Effector CD4-positive, alpha-beta T cell (primary cell): Measurements from ENCODE around the gene DDX54.

ENCODE experiments used
- DNase-seq: peaks from one replicate; pipeline ENCODE4 v3.0.0-alpha.2; 2020

The DDX54 gene

DNA sequence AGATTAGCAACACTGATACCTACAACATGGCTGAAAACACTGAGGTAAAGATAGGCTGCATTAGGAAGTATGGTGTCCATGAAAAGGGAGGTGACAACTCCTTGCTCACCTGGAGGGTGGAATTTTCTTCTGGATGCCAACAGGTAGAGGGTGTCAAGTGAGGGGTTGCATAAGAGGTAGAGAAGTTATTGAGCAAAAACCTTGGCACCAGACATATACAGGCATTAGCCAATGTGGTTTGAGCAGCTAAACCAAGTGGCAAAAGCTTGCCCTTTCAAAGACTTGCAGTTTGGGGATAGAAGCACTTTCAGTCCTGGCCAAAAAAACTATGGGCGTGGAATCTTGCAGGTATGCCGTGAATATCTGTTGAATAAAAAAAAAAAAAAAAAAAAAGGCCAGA is 4.1 kb upstream of the DDX54 start:
- DNase-seq: no peak

DNA sequence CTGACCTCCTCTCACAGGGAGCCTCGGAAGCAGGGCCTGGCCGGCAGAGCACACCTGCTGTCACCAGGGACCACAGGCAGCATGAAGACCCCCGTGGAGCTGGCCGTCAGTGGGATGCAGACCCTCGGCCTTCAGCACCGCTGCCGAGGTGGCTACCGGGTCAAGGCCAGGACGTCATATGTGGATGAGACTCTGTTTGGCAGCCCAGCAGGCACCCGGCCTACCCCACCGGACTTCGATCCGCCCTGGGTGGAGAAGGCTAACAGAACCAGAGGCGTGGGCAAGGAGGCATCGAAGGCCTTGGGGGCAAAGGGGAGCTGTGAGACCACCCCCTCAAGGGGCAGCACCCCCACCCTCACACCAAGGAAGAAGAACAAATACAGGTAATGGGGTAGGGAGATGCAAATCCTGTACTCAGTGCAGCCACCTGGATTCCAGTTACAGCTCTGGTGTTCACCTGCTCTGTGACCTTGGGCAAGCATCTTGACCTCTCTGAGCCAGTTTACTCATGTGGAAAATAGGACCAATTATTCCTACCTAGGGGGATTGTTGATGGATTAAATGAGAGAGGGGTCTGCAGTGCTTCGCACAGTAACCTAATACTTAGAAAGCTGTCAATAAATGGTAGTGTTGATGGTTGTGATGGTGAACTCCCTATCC is 1.5 kb upstream of the DDX54 start:
- DNase-seq: no peak

DNA sequence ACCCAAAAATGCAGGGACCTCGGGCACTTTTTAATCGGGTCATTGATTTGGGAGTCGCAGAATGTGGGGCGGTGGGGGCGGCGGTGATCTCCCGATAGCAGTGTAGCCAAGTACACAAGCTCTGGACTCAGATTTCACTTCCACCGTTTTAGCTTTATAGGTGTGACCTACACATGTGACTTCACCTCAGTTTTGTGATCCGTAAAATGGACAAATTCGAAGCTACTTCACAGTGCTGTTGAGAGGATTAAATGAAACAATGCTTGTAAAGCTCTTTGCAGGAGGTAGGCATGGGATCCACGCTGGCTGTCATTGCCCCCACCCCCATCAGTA is 721 bp upstream of the DDX54 start:
- no peak for DNase-seq

DNA sequence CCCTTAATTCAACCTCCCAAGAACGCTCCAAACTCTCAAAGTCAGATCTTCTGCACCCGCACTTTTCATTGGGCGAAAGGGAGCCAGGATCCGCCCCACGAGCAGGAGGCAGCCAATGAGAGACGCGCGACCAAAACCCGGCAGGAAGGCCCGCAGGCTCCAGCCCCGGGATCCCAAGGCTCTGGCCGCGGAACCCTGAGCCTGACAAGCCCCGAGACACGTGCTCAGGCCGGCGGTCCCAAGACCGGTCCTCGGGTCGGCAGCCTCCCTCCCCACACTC is 438 bp downstream of the DDX54 start:
- DNase-seq: peak; percentile 80

DNA sequence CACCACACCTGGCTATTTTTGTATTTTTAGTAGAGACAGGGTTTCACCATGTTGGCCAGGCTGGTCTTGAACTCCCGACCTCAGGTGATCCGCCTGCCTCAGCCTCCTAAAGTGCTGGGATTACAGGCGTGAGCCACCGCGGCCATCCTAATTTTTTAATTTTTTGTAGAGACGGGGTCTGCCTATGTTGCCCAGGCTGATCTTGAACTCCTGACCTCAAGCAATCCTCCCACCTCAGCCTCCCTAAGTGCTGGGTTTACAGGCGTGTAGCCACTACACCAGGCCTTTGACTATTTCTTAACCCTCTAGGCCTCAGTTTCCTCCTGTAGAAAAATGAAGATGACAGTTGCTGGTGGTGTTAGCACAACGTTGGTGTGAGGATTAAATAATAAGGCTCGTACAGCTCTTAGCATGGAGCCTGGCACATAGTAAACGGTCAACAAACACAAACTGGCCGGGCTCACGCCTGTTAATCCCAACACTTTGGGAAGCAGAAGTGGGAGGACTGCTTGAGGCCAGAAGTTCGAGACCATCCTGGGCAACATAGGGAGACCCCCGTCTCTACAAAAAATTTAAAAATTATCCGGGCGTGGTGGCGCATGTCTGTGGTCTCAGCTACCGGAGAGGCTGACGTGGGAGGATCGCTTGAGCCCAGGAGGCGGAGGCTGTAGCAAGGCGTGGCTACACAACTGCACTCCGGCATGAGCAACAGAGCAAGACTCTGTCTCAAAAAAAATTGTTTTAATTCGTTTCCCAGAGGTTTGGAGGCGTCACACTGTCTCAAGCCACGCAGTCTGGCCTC is 979 bp downstream of the DDX54 start:
- DNase-seq: no peak

DNA sequence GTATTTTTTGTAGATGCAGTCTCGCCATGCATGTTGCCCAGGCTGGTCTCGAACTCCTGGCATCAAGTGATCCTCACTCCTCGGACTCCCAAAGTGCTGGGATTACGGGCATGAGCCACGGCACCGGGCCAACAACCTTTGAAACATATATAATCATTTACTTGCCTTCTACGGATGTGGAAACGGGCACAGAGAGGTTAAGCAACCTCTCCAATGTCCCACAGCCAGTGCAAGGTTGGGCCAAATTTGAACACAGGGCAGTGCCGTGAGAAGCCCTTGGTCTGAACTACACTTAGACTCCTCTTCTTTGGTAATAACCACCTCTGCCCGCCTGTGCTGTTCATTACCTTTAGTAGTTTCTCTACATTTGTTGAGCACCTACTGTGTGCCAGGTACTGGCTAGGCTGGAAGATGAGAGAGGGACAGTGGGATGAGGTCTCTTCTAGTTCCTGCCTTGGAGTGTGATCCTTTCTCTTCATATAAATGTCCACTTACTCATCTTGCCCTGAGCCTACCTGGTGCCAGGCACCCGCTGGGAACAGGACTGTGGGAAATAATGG is 2.2 kb downstream of the DDX54 start:
- no peak for DNase-seq

DNA sequence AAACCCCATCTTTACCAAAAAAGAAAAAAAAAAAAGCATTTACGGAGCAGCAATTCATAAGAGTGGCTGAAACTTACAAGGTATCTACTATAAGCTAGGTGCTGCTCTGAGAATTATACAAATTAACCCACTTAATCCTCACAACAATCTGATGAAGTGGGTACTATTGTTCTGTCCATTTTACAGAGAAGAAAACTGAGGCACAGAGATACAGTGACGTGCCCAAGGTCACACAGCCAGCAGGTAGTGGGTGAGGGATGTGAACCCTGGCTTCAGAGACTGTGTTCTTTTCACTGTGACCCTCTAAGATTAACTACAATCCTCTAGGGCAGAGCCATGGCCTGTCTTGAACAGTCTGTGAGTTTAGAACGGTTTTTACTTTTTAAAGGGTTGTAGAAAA is 3.3 kb downstream of the DDX54 start:
- DNase-seq: no peak

DNA sequence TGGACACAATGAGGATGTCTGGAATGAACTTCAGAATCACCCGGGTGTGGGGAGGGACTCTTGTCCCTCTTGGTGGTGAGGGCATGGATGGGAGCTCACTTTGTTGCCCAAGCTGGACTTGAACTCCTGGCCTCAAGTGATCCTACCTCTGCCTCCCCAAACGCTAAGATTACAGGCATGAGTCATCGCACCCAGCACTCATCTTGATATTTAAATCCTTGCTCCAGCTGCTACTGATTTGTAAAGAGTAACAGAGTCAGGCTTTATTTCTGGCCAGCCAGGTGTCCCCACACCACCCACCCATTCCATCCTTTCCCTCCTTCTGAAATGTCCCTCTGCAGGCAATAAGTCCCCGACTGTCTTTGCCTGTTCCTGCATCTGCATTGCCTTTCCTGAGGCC is 4.9 kb downstream of the DDX54 start:
- DNase-seq: no peak

DNA sequence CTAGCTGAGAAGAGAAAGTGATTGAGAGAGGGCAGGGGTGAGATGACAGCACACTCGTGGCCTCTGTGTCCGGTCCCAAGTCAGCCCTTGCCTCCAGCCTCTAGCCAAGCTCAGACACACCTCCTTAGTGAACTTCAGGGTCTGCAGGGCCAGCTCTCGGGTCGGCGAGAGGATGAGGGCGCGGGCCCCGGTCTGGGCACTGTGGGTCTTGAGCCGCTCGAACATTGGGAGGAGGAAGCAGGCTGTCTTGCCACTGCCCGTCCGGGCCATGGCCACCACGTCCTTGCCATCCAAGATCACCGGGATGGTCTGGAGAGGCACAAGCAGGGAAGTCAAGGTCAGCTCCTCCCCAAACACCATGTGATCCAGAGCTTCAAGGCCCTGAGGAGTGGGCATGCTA is 6.3 kb downstream of the DDX54 start:
- DNase-seq: no peak

DNA sequence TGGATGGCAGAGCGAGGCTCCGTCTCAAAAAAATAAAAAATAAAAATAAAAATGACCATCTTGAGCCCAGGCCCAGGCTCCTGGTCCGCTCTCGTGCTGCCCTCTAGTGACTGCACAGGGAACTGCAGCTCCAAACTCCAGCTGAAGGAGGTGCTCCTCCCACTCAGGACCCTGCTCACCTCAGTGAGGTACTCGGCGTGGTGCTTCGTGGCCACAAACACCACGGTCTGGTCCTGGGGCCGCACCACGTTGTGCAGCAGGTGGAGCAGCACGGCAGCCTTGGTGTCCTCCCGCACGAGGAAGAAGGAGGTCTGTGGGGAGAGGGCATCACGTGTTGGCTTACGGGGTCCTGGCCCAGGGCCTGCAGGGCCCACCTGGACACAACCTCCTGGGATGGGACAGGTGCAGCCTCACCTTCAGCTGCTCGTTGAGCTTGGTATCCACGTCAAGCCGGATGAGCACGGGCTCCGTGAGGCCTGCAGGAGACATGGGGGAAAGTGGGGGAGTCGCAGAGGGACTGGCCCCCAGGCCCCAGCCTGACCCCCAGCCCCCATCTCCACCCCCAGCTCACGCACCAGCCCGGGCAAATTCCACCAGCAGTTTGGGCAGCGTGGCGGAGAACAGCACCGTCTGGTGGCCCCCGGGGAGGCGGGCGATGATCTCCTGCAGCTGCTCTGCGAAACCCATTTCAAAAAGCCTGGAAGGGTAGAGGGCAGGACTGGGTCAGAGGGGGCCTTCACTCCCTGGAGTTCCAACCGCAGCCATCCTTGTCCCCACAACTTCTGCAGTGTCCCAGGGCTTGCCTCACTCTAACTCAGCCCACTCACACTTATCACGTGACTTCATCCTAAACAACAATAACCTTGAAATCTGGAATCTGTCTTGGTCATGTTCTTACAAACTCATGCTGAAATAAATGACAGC is 10.6 kb downstream of the DDX54 start:
- DNase-seq: peak; percentile 72

DNA sequence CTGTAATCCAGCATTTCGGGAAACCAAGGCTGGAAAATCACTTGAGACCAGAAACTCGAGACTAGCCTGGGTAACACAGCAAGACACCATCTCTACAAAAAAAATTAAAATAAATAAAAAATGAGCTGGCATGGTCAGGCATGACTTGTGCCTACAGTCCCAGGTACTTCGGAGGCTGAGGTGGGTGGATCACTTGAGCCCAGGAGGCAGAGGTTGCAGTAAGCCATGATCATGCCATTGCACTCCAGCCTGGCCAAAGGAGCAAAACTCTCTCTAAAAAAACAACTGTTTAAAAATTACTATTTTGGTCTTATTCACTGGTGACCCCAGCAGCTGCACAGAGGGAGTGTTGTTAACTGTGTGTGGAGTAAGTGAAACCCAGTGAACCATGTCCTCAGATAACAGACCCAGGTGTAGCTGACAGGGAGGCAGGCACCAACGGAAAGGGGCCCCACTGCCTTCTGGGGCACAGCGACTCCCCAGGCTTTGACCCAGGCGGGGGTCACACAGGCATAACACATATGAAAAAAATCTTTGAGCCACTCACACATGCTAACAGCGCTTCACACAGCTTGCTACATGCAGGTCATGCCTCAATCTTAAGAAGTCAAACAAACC is 12.1 kb downstream of the DDX54 start:
- DNase-seq: no peak

DNA sequence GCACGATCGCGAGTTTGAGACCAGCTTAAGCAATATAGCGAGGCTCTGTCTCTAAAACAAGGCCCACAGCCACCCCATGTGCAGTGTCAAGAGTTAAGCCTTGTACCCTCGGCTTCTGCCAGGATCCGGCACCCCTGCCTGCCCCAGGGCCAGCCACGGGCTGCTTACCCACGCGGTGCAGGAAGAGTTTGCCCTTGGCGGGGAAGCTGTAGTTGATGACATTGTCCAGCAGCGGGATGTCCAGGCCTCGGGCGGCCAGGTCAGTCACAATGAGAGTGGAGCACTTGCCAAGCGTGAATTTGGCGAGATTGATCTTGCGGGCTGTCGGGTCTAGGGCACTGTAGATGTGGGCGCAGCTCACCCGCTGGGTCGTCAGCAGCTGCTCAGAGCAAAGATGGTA is 13.1 kb downstream of the DDX54 start:
- DNase-seq: no peak

DNA sequence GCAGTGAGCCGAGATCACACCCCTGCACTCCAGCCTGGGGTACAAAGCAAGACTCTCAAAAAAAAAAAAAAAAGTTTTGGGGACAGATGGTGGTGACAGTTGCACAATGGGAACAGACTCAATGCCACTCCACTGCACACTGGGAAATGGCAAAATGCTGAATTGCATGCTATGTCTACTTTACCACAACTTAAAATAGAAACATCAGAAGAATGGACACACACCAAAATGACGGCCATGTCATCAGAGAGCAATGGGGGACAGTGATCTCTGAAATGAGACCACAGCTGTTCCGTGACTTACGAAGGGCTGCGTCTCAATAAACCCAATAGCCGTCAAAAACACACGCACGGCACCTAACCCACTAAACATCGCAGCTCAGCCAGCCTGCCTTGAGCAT is 13.7 kb downstream of the DDX54 start:
- no peak for DNase-seq

DNA sequence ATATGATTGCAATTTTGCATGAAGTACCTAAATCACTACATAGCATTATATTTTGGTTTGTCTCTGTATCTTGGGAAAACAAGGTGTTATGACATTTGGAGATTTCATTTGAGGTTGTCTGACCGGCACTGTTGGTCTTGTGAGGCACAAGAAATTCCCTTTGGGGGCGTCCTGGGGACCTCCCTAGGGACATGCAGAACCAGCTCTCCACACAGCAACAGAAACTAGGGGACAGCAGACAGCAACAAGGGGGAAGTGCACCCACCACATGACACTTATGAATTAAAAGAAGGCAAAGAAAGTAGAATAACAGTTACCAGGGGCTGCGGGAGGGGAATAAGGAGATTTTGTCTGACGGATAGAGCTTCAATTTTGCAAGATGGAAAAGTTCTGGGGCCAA is 14.4 kb downstream of the DDX54 start:
- DNase-seq: no peak

DNA sequence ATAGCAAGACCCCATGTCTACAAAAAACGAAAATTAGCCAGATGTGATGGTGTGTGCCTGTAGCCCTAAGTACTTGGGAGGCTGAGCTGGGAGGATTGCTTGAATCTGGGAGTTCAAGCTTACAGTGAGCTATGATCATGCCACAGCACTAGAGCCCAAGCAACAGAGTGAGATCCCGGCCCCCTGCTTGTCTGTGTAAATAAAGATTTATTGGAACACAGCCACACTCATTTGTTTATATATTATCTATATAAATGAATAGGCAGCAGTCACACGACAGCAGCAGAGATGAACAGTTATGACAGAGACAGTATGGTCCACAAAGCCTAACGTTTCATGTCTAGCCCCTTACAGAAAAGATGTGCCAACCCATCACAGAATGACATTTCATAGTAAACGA is 14.8 kb downstream of the DDX54 start:
- DNase-seq: no peak

DNA sequence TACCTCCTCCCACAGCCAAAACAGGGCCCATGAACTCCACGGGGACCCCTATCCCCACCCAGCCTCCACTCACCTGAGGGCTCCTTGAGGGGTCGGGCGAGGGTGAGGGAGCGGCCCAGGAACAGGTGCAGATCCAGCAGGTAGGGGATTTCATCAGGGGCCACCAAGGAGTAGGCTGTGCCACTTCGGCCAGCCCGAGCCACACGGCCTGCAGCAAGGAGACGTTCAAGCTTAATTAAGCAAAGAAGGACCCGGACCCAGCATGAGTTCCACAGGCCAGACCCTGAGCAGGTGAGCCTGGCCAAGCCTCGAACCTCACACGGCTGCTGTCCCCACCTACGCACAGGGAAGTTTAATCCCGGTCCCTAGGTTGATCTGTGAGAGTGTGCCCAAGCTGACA is 15.6 kb downstream of the DDX54 start:
- no peak for DNase-seq

DNA sequence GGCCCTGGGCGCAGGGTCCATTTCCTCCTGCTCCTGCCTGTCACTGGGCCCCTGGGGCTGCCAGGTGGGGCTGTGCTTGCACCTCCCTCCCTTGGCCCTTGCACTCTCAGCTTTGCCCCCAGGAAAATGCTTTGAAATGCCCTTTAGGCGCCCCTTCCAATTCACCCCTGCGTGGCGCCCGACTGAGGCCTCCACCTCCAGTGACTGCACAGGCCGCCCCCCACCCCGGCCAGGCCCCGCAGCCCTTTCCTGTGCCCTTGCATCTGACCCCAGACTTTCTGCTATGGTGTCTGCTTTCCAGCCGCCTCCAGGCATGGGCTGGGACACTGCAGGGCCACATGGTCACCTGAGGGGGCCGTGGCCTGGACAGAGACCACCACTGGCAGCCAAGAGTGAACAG is 17.4 kb downstream of the DDX54 start:
- no peak for DNase-seq

DNA sequence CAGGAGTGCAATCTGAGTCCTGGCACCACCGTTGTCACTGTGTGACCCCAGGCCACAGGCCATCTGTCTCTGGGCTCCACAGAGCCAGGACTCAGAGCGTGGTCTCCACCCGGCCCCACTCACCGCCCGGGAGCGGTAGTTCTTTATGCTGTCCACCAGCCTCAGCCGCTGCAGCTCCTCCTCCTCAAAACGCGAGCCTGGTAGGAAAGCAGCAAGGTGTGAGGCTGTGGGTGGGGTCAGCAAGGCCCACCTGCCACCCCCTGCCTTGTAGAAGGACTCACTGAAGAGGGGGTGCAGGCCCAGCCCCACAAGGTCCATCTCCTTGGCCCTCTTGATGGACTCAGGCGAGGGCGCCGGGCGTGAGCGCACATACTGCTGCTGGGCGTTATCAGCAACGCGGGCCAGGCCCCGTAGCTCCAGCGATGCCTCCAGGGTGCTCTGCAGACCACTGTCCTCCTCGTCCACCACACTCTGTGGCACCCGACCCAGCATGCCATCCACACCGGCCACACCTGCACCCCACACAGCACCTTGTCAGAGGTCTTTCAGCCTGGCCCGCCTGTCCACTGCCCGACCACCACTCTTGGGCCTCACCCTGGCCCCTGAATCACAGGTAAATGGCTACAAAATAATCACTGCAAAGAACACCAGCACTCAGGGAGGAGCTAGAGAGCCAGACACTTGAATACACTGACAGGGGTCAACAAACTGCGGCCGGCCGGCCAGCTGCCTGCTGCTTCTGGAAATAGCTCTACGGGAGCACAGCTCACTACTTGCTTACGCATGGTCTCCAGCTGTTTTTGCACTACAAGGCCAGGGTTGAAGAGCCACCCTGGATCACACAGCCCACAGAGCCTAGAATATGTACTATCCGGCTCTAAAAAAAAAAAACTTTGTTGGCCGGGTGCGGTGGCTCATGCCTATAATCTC is 19.5 kb downstream of the DDX54 start:
- DNase-seq: no peak

DNA sequence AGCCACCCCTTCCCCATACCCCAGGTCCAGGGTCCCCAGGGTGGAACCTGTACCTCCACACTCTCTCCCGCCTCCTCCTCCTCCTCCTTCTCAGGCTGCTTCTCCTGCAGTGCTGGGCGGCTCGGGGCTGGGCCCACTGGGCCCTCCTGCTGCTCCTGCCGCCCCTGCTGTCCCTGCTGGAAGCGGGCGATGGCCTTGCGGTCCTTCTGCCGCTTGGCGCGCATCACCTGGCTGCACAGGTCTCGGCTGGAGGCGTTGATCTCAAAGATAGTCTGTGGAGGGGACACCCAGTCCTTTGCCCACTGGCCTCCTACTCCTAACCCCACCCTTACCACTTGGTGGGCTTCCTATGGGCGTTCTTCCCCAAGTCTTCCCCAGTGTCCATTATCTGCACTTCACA is 21.3 kb downstream of the DDX54 start:
- no peak for DNase-seq

DNA sequence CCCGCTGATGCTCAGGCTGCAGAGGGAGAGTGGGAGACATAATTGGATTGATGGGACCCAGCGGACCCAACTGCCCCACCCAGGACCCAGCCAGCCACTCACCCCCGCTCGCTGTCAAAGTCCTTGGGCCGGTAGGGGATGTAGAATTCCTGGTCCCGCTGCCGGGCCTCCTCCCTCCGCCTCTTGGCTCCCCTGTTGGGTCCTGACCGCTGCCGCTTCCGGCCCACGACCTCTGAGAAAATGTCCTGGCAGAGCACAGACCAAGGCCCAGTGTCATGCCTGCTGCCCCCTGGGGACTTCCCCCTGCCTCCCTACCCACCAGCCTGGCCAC is 22.3 kb downstream of the DDX54 start:
- no peak for DNase-seq

DNA sequence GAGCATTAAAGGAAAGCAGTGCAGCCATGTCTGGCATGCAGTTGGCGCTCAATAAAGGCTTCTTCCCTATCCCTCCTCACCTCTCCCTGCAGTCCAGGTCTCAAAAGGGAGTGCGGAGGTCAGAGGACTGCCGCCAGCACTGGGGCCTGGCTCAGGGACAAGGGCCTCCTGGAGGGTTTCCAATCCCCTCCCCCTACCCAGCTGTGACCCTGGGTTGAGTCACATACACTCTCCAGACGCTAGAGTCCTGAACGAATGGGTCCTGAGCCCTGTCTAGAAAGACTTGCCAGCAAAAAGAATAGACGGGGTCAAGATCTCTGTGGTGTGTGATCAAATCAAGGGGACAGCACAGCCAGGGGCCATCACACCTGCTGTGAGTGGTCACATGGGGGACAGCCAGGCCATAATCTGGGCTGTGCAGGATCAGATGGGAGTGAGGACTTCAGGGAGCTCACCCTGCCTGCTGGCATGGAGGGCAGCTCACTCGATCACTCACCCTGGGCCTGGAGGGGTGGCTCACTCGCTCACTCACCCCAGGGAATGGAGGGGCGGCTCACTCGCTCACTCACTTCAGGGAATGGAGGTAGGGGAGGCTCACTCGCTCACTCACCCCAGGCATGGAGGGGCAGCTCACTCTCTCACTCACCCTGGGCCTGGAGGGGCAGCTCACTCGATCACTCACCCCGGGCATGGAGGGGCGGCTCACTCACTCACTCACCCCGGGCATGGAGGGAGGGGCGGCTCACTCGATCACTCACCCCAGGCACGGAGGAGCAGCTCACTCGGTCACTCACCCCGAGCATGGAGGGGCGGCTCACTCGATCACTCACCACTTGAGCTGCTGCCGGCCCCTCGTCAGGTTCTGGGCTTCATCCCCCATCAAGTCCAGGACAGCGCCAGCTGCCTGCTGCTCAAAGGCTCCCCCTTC is 22.9 kb downstream of the DDX54 start:
- no peak for DNase-seq
